ENCODE data around the gene SHC3. TPM values are rescaled to one million over a fixed set of nuclear protein-coding genes. Genes with fewer than 3 reads are reported as not detected.
A peak's percentile ranks its signal among the peaks of the same experiment; 100 is the strongest.

SHC3 gene
- total RNA-seq, 1 donor from 2014 or later, result 0.52 TPM

- peak overlapping the region; percentile 52 for H3K27ac ChIP-seq (ENCODE audit: low read depth, low read length)
- H3K27me3 ChIP-seq (ENCODE audit: control insufficient read depth in 3 of 3, insufficient read depth in 3 of 3, low read length in 3 of 3), result no peaks in the 10 kb centered on the region
- no peak overlapping the region for H3K4me3 ChIP-seq (ENCODE audit: low read length in 3 of 3)
- H3K9me3 ChIP-seq (ENCODE audit: control insufficient read depth in 3 of 3, low read length in 3 of 3), result peaks cover 0 to 2% (median 0%) of the 10 kb centered on the region in 3 donors
- no peak overlapping the region for H3K9ac ChIP-seq (ENCODE audit: low read depth in 1 of 3, low read length in 3 of 3)
- peaks cover 11 to 22% (median 13%) of the 10 kb centered on the region in 3 donors for H3K4me1 ChIP-seq (ENCODE audit: control insufficient read depth in 3 of 3, insufficient read depth in 3 of 3, low read length in 3 of 3)
- no peaks in the 10 kb centered on the region for H3K36me3 ChIP-seq (ENCODE audit: control insufficient read depth in 3 of 3, insufficient read depth in 3 of 3, low read length in 3 of 3)
Measured at GRCh38 chr9:89023740-89024139, 154.9 kb downstream of the SHC3 start.

- Histone ChIP-seq H3K9me3 (ENCODE audit: control insufficient read depth in 3 of 3, low read length in 3 of 3) (peaks cover 0 to 2% (median 0%) of the 10 kb centered on the region in 3 donors), H3K4me1 (ENCODE audit: control insufficient read depth in 3 of 3, insufficient read depth in 3 of 3, low read length in 3 of 3) (peaks cover 11 to 22% (median 13%) of the 10 kb centered on the region in 3 donors), H3K27me3 (ENCODE audit: control insufficient read depth in 3 of 3, insufficient read depth in 3 of 3, low read length in 3 of 3) (no peaks in the 10 kb centered on the region), H3K27ac (ENCODE audit: low read depth, low read length) (peak overlapping the region; percentile 52), H3K4me3 (ENCODE audit: low read length in 3 of 3) (no peak overlapping the region), H3K9ac (ENCODE audit: low read depth in 1 of 3, low read length in 3 of 3) (no peak overlapping the region), H3K36me3 (ENCODE audit: control insufficient read depth in 3 of 3, insufficient read depth in 3 of 3, low read length in 3 of 3) (no peaks in the 10 kb centered on the region)
Measured at GRCh38 chr9:89022902-89023301, 155.7 kb downstream of the SHC3 start.

GRCh38 chr9:89022001-89022759, 156.4 kb downstream of the SHC3 start:
- Histone ChIP-seq H3K4me3 (ENCODE audit: low read length in 3 of 3) (no peak overlapping the region), H3K27me3 (ENCODE audit: control insufficient read depth in 3 of 3, insufficient read depth in 3 of 3, low read length in 3 of 3) (no peaks in the 10 kb centered on the region)

GRCh38 chr9:89021154-89021803, 157.3 kb downstream of the SHC3 start:
- H3K27me3 ChIP-seq (ENCODE audit: control insufficient read depth in 3 of 3, insufficient read depth in 3 of 3, low read length in 3 of 3), result no peaks in the 10 kb centered on the region
- H3K27ac ChIP-seq (ENCODE audit: low read depth, low read length), result peak overlapping the region; percentile 36
- no peaks in the 10 kb centered on the region for H3K36me3 ChIP-seq (ENCODE audit: control insufficient read depth in 3 of 3, insufficient read depth in 3 of 3, low read length in 3 of 3)
- H3K9me3 ChIP-seq (ENCODE audit: control insufficient read depth in 3 of 3, low read length in 3 of 3), result peaks cover 0 to 2% (median 0%) of the 10 kb centered on the region in 3 donors
- no peak overlapping the region for H3K9ac ChIP-seq (ENCODE audit: low read depth in 1 of 3, low read length in 3 of 3)
- H3K4me1 ChIP-seq (ENCODE audit: control insufficient read depth in 3 of 3, insufficient read depth in 3 of 3, low read length in 3 of 3), result peaks cover 11 to 22% (median 13%) of the 10 kb centered on the region in 3 donors
- H3K4me3 ChIP-seq (ENCODE audit: low read length in 3 of 3), result no peak overlapping the region

More at GRCh38 chr9:89022001-89022759, 156.4 kb downstream of the SHC3 start:
- Histone ChIP-seq H3K27ac (ENCODE audit: low read depth, low read length) (peak overlapping the region; percentile 36), H3K9me3 (ENCODE audit: control insufficient read depth in 3 of 3, low read length in 3 of 3) (peaks cover 0 to 2% (median 0%) of the 10 kb centered on the region in 3 donors), H3K4me1 (ENCODE audit: control insufficient read depth in 3 of 3, insufficient read depth in 3 of 3, low read length in 3 of 3) (peaks cover 11 to 22% (median 13%) of the 10 kb centered on the region in 3 donors), H3K36me3 (ENCODE audit: control insufficient read depth in 3 of 3, insufficient read depth in 3 of 3, low read length in 3 of 3) (no peaks in the 10 kb centered on the region), H3K9ac (ENCODE audit: low read depth in 1 of 3, low read length in 3 of 3) (no peak overlapping the region)

- H3K27me3 ChIP-seq (ENCODE audit: control insufficient read depth in 3 of 3, insufficient read depth in 3 of 3, low read length in 3 of 3), result no peaks in the 10 kb centered on the region
- H3K4me3 ChIP-seq (ENCODE audit: low read length in 3 of 3), result no peak overlapping the region
- no peak overlapping the region for H3K27ac ChIP-seq (ENCODE audit: low read depth, low read length)
- H3K9me3 ChIP-seq (ENCODE audit: control insufficient read depth in 3 of 3, low read length in 3 of 3), result peaks cover 0 to 2% (median 0%) of the 10 kb centered on the region in 3 donors
- H3K4me1 ChIP-seq (ENCODE audit: control insufficient read depth in 3 of 3, insufficient read depth in 3 of 3, low read length in 3 of 3), result peaks cover 11 to 22% (median 13%) of the 10 kb centered on the region in 3 donors
- H3K36me3 ChIP-seq (ENCODE audit: control insufficient read depth in 3 of 3, insufficient read depth in 3 of 3, low read length in 3 of 3), result no peaks in the 10 kb centered on the region
- no peak overlapping the region for H3K9ac ChIP-seq (ENCODE audit: low read depth in 1 of 3, low read length in 3 of 3)
Measured at GRCh38 chr9:89020754-89021153, 157.9 kb downstream of the SHC3 start.

GRCh38 chr9:89015336-89015735, 163.3 kb downstream of the SHC3 start:
- Histone ChIP-seq H3K36me3 (ENCODE audit: control insufficient read depth in 3 of 3, insufficient read depth in 3 of 3, low read length in 3 of 3) (no peaks in the 10 kb centered on the region), H3K27ac (ENCODE audit: low read depth, low read length) (no peak overlapping the region), H3K4me1 (ENCODE audit: control insufficient read depth in 3 of 3, insufficient read depth in 3 of 3, low read length in 3 of 3) (no peaks in the 10 kb centered on the region), H3K9ac (ENCODE audit: low read depth in 1 of 3, low read length in 3 of 3) (no peak overlapping the region), H3K9me3 (ENCODE audit: control insufficient read depth in 3 of 3, low read length in 3 of 3) (no peaks in the 10 kb centered on the region), H3K27me3 (ENCODE audit: control insufficient read depth in 3 of 3, insufficient read depth in 3 of 3, low read length in 3 of 3) (no peaks in the 10 kb centered on the region), H3K4me3 (ENCODE audit: low read length in 3 of 3) (no peak overlapping the region)

GRCh38 chr9:89014153-89014552, 164.5 kb downstream of the SHC3 start:
- H3K36me3 ChIP-seq (ENCODE audit: control insufficient read depth in 3 of 3, insufficient read depth in 3 of 3, low read length in 3 of 3), result no peaks in the 10 kb centered on the region
- H3K27ac ChIP-seq (ENCODE audit: low read depth, low read length), result no peak overlapping the region
- no peaks in the 10 kb centered on the region for H3K27me3 ChIP-seq (ENCODE audit: control insufficient read depth in 3 of 3, insufficient read depth in 3 of 3, low read length in 3 of 3)
- no peaks in the 10 kb centered on the region for H3K4me1 ChIP-seq (ENCODE audit: control insufficient read depth in 3 of 3, insufficient read depth in 3 of 3, low read length in 3 of 3)
- no peak overlapping the region for H3K4me3 ChIP-seq (ENCODE audit: low read length in 3 of 3)
- no peak overlapping the region for H3K9ac ChIP-seq (ENCODE audit: low read depth in 1 of 3, low read length in 3 of 3)
- H3K9me3 ChIP-seq (ENCODE audit: control insufficient read depth in 3 of 3, low read length in 3 of 3), result no peaks in the 10 kb centered on the region

- no peaks in the 10 kb centered on the region for H3K4me1 ChIP-seq (ENCODE audit: control insufficient read depth in 3 of 3, insufficient read depth in 3 of 3, low read length in 3 of 3)
- no peak overlapping the region for H3K4me3 ChIP-seq (ENCODE audit: low read length in 3 of 3)
- no peaks in the 10 kb centered on the region for H3K36me3 ChIP-seq (ENCODE audit: control insufficient read depth in 3 of 3, insufficient read depth in 3 of 3, low read length in 3 of 3)
- H3K27ac ChIP-seq (ENCODE audit: low read depth, low read length), result no peak overlapping the region
- H3K9ac ChIP-seq (ENCODE audit: low read depth in 1 of 3, low read length in 3 of 3), result no peak overlapping the region
- no peaks in the 10 kb centered on the region for H3K9me3 ChIP-seq (ENCODE audit: control insufficient read depth in 3 of 3, low read length in 3 of 3)
- no peaks in the 10 kb centered on the region for H3K27me3 ChIP-seq (ENCODE audit: control insufficient read depth in 3 of 3, insufficient read depth in 3 of 3, low read length in 3 of 3)
Measured at GRCh38 chr9:89013660-89014059, 165.0 kb downstream of the SHC3 start.

- Histone ChIP-seq H3K36me3 (ENCODE audit: control insufficient read depth in 3 of 3, insufficient read depth in 3 of 3, low read length in 3 of 3) (no peaks in the 10 kb centered on the region), H3K27me3 (ENCODE audit: control insufficient read depth in 3 of 3, insufficient read depth in 3 of 3, low read length in 3 of 3) (no peaks in the 10 kb centered on the region), H3K4me3 (ENCODE audit: low read length in 3 of 3) (no peak overlapping the region), H3K9me3 (ENCODE audit: control insufficient read depth in 3 of 3, low read length in 3 of 3) (no peaks in the 10 kb centered on the region), H3K27ac (ENCODE audit: low read depth, low read length) (no peak overlapping the region), H3K9ac (ENCODE audit: low read depth in 1 of 3, low read length in 3 of 3) (no peak overlapping the region), H3K4me1 (ENCODE audit: control insufficient read depth in 3 of 3, insufficient read depth in 3 of 3, low read length in 3 of 3) (no peaks in the 10 kb centered on the region)
Measured at GRCh38 chr9:89012294-89013042, 166.2 kb downstream of the SHC3 start.

Data from skeletal muscle tissue (tissue), 4 donors.